ENCODE measurements around the gene SLC41A3. TPM values are rescaled to one million over a fixed set of nuclear protein-coding genes. Genes with fewer than 3 reads are reported as not detected.

The SLC41A3 gene
- total and polyA plus RNA-seq, 2 of the 8 experiments (the other 6 are each of a cell fraction or from before 2014, with no cell fraction given): 30.2 to 56.4 TPM

GRCh38 chr3:126129398-126129891 lies 45.5 kb upstream of the SLC41A3 start:
- FAIRE-seq: no peak
- no peaks in the 10 kb centered on the region for H3K79me2 ChIP-seq (ENCODE audit: control insufficient read depth in 1 of 2, insufficient read depth in 2 of 2, low read length in 2 of 2)
- no peak overlapping the region for H3K27ac ChIP-seq (ENCODE audit: low read depth, low read length)
- H3K23ac ChIP-seq (ENCODE audit: insufficient read length): no peak overlapping the region
- TF ChIP-seq NANOG (IDR thresholded peaks at IDR 0.05; ENCODE audit: insufficient read depth, low read depth, low read length, poor library complexity, severe bottlenecking) (no peak), SP2 (IDR thresholded peaks at IDR 0.05; ENCODE audit: low read length) (no peak), POLR2A (IDR thresholded peaks at IDR 0.05; ENCODE audit: control extremely low read depth in 1 of 2, low read depth in 2 of 2, low read length in 2 of 2) (no peak), FOSL1 (IDR thresholded peaks at IDR 0.05; ENCODE audit: insufficient read depth, low read depth, low read length) (no peak), TAF1 (IDR thresholded peaks at IDR 0.05; ENCODE audit: low read depth, low read length) (no peak), HDAC2 (IDR thresholded peaks at IDR 0.05; ENCODE audit: borderline replicate concordance in 1 of 2, low read depth in 2 of 2, low read length in 2 of 2) (no peak), TEAD4 (IDR thresholded peaks at IDR 0.05; ENCODE audit: low read depth, low read length) (no peak), TAF7 (optimal IDR thresholded peaks at IDR 0.05; ENCODE audit: borderline replicate concordance, low read depth, low read length) (no peak)
- no peak overlapping the region for H2BK20ac ChIP-seq (ENCODE audit: low read length)
- peaks cover 0 to 21% (median 11%) of the 10 kb centered on the region in 4 experiments; a peak in 6 of 7 replicates for H3K4me1 ChIP-seq (replicated peaks in 1 of 4; ENCODE audit: control insufficient read depth in 3 of 4, insufficient read depth in 4 of 4, low read length in 3 of 4)
- no peak overlapping the region for H4K8ac ChIP-seq (ENCODE audit: extremely low read depth, insufficient read depth, low read length)
- H3K23me2 ChIP-seq (ENCODE audit: low read depth, low read length): no peaks in the 10 kb centered on the region
- no peak overlapping the region for H3K4ac ChIP-seq (replicated peaks; ENCODE audit: insufficient read length, low read depth, low read length)
- H3K27me3 ChIP-seq (replicated peaks in 1 of 4; ENCODE audit: control insufficient read depth in 3 of 4, extremely low read depth in 1 of 4, insufficient read depth in 3 of 4, low read length in 3 of 4): no peaks in the 10 kb centered on the region; a peak in 4 of 7 replicates
- no peaks in the 10 kb centered on the region for H3K9me3 ChIP-seq (ENCODE audit: insufficient read depth in 2 of 2, low read depth in 1 of 2, low read length in 1 of 2)
- no peaks in the 10 kb centered on the region for H4K20me1 ChIP-seq (replicated peaks in 1 of 2; ENCODE audit: control insufficient read depth in 1 of 2, insufficient read depth in 2 of 2, low read length in 2 of 2)
- no peak overlapping the region for H3K4me3 ChIP-seq (ENCODE audit: extremely low read depth in 1 of 4, insufficient read depth in 2 of 4, low read depth in 3 of 4, low read length in 4 of 4)
- H3K56ac ChIP-seq (replicated peaks; ENCODE audit: insufficient read length, low read depth, low read length): no peak overlapping the region
- no peak overlapping the region for H2BK15ac ChIP-seq (ENCODE audit: low read length)
- H3K4me2 ChIP-seq (ENCODE audit: insufficient read depth in 1 of 2, low read depth in 2 of 2, low read length in 2 of 2): no peak overlapping the region
- no peak overlapping the region for H4K5ac ChIP-seq (ENCODE audit: insufficient read length, low read depth, low read length)
- DNase-seq (ENCODE audit: low read depth in 1 of 2, low spot score in 2 of 2): peak in 1 of 2 experiments; percentile 39
- ChIA-PET CTCF (ENCODE audit: partially characterized antibody) (interaction anchor here (1.2 kb wide), 1 partner anchor 12 kb away, joined by 3 read pairs; no protein-coding TSS in a partner anchor), POLR2A (ENCODE audit: partially characterized antibody) (no interaction called here)
- no peak overlapping the region for H2BK120ac ChIP-seq (replicated peaks; ENCODE audit: low read depth, low read length)
- WGBS, 2 experiments (ENCODE audit: extremely low coverage in 1 of 2, insufficient coverage in 1 of 2, insufficient read length in 1 of 2, insufficient replicate concordance in 2 of 2, low coverage in 1 of 2, low lambda C conversion rate in 2 of 2, missing lambda C conversion rate in 1 of 2): 92% methylated on average over 14 of the region's 16 CpGs; no CpG with 5 or more reads in 1 of the 2 experiments
- H3K18ac ChIP-seq (ENCODE audit: extremely low read depth, low read length): no peak overlapping the region
- H2BK12ac ChIP-seq (ENCODE audit: low read depth, low read length): no peak overlapping the region
- no peak overlapping the region for H2AFZ ChIP-seq (ENCODE audit: low read length)
- H2AK5ac ChIP-seq (ENCODE audit: low read depth, low read length): no peak overlapping the region
- H3K79me1 ChIP-seq (ENCODE audit: low read depth, low read length): no peaks in the 10 kb centered on the region
- no peak overlapping the region for H3K9ac ChIP-seq (replicated peaks in 1 of 4; ENCODE audit: extremely low read depth in 1 of 4, low read depth in 3 of 4, low read length in 3 of 4)
- no peak overlapping the region for H2BK5ac ChIP-seq (ENCODE audit: low read depth, low read length)
- H4K91ac ChIP-seq (replicated peaks; ENCODE audit: insufficient read length, low read length): no peak overlapping the region
- no peaks in the 10 kb centered on the region for H3K36me3 ChIP-seq (ENCODE audit: control insufficient read depth in 2 of 4, insufficient read depth in 4 of 4, low read length in 3 of 4)
- no peak overlapping the region for H3K14ac ChIP-seq (ENCODE audit: insufficient read length)
